Hepatocyte (in vitro differentiated cells): ENCODE measurements around the gene CKS1B.

Experiments
- CTCF ChIP-seq: fragments of 200-600 bp; sonication (generic); IDR thresholded peaks from 2 replicates; pipeline ENCODE4 v1.5.1; 2016; ENCODE audit warnings: antibody characterized with exemption, mild to moderate bottlenecking; ENCODE audit not compliant: poor library complexity
- EZH2 ChIP-seq: fragments of 200-600 bp; sonication (generic); IDR thresholded peaks from 2 replicates; pipeline ENCODE4 v1.6.1; 2016; ENCODE audit warnings: antibody characterized with exemption, mild to moderate bottlenecking, borderline replicate concordance

DNA sequence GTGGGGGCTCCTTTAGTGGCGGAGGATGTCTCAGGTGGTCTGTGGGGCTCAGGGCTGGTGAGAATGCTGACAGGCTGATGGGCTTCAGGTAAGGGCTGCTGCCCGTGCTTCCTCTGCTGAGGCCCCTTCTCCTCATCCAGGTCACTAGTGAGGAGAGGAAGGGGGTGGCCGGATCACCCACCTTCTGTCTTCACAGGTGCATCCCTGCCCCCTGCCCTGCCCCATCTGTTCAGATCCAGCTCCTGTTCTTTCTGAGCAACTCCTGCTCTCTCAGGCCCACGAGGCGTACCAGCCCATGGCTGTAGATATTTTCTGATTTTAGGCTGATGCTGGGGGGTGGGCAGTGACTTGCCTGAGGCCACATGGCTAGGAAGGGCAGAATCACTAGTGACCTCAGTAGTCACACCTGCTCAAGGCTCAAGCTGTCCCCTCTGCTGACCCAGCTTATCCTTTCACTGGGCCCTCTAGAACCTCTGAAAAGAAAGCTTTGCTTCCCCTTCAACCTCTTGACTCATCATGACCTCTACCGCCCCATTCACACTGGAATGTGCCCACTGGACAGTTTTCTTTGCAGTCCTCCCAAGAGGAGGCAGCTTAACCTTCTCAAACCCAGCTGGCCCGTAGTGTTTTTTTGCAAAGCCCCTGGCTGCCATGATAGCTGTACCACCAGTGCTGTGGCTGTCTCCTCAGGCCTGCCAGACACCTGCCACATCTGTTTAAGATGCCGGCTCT, 44.3 kb downstream of the CKS1B start:
- TF ChIP-seq EZH2 (no peak), CTCF (no peak)
